ENCODE results near the gene CREG2. TPM values are rescaled to one million over a fixed set of nuclear protein-coding genes. Genes with fewer than 3 reads are reported as not detected.

Gene CREG2
- total and polyA plus RNA-seq, 7 donors, result 0.06 to 0.36 (median 0.28) TPM; not detected in 4

- intact Hi-C loops (cut with DNase I), result no loop called here
- H3K4me3 ChIP-seq, result no peak overlapping the region
- H3K4me1 ChIP-seq, result no peaks in the 10 kb centered on the region
- 94 to 100% methylated on average over 1 of the region's 1 CpG for WGBS, 2 donors
- no peak overlapping the region for H3K27ac ChIP-seq
- no peaks in the 10 kb centered on the region for H3K36me3 ChIP-seq
- no peak for TF ChIP-seq POLR2A (IDR thresholded peaks at IDR 0.05)
- TF ChIP-seq CTCF (IDR thresholded peaks at IDR 0.05), result no peak
- no peak for TF ChIP-seq POLR2AphosphoS5 (IDR thresholded peaks at IDR 0.05)
- H3K9me3 ChIP-seq, result no peaks in the 10 kb centered on the region
- no peak for DNase-seq
- no peaks in the 10 kb centered on the region for H3K27me3 ChIP-seq
Measured at GRCh38 chr2:101403745-101404144, 16.4 kb upstream of the CREG2 start.

DNA sequence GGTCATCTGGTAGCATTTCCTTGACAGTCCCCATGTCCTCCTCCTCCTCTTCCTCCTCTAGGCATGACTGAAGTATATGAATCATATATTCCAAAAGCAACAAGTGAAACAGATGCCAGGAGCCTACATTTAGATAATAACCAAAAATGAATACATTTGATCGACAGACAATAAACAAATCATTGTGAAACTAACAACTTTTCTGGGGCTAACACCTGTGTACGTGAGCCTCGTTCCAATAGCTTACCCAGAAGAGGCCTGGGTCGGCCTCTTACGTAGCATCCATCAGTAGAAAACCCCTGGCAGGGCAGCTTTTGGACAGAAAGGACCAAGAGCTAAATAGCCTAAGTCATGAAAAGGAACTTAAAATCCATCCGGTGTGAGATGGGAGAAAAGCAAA, 15.3 kb upstream of the CREG2 start:
- H3K9me3 ChIP-seq, result no peaks in the 10 kb centered on the region
- 83 to 92% methylated on average over 6 of the region's 6 CpGs for WGBS, 2 donors
- no peaks in the 10 kb centered on the region for H3K4me1 ChIP-seq
- TF ChIP-seq EP300 (IDR thresholded peaks at IDR 0.05), result no peak
- no peak for TF ChIP-seq POLR2AphosphoS5 (IDR thresholded peaks at IDR 0.05)
- no peak for TF ChIP-seq CTCF (IDR thresholded peaks at IDR 0.05)
- TF ChIP-seq POLR2A (IDR thresholded peaks at IDR 0.05), result no peak
- no peak overlapping the region for H3K4me3 ChIP-seq
- H3K27ac ChIP-seq, result no peak overlapping the region
- intact Hi-C loops (cut with DNase I), result no loop called here
- no peaks in the 10 kb centered on the region for H3K36me3 ChIP-seq
- peaks cover 0 to 10% (median 0%) of the 10 kb centered on the region in 3 donors for H3K27me3 ChIP-seq
- no peak for DNase-seq

GRCh38 chr2:101401906-101402305, 14.6 kb upstream of the CREG2 start:
- H3K27ac ChIP-seq, result no peak overlapping the region
- 83% methylated on average over 5 of the region's 5 CpGs for WGBS, 2 donors
- intact Hi-C loops (cut with DNase I), result no loop called here
- peaks cover 0 to 10% (median 0%) of the 10 kb centered on the region in 3 donors for H3K27me3 ChIP-seq
- H3K9me3 ChIP-seq, result no peaks in the 10 kb centered on the region
- no peak for DNase-seq
- H3K4me3 ChIP-seq, result no peak overlapping the region
- no peaks in the 10 kb centered on the region for H3K4me1 ChIP-seq
- no peaks in the 10 kb centered on the region for H3K36me3 ChIP-seq
- TF ChIP-seq CTCF (IDR thresholded peaks at IDR 0.05) (no peak), EP300 (IDR thresholded peaks at IDR 0.05) (no peak), POLR2A (IDR thresholded peaks at IDR 0.05) (no peak), POLR2AphosphoS5 (IDR thresholded peaks at IDR 0.05) (no peak)

DNA sequence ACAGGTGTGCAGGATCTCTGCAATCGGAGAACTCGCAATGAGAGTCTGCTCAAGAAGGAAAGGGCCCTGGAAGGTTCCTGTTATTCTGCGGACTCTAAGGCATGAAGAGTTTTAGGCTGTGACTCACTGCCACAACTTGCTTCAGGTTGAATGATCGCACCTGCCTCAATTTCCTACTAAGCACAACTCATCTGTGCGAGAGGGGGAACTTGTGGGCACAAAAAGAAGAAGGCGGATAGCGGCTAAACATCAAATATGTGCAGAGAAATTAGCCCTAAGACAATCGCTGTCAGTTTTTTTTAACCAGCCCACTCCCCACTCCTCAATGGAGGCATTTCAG, 14.0 kb upstream of the CREG2 start:
- H3K4me1 ChIP-seq, result no peaks in the 10 kb centered on the region
- no peak for TF ChIP-seq POLR2A (IDR thresholded peaks at IDR 0.05)
- TF ChIP-seq EP300 (IDR thresholded peaks at IDR 0.05), result no peak
- no peak for TF ChIP-seq POLR2AphosphoS5 (IDR thresholded peaks at IDR 0.05)
- no peak for TF ChIP-seq CTCF (IDR thresholded peaks at IDR 0.05)
- no peak overlapping the region for H3K4me3 ChIP-seq
- no peaks in the 10 kb centered on the region for H3K9me3 ChIP-seq
- intact Hi-C loops (cut with DNase I), result no loop called here
- no peak overlapping the region for H3K27ac ChIP-seq
- H3K27me3 ChIP-seq, result peaks cover 0 to 10% (median 0%) of the 10 kb centered on the region in 3 donors
- no peaks in the 10 kb centered on the region for H3K36me3 ChIP-seq
- no peak for DNase-seq
- WGBS, 2 donors, result 69 to 92% methylated on average over 8 of the region's 8 CpGs

Measured in sigmoid colon (tissue), 7 donors.